GM11168 (cell line): ENCODE data around the gene MFSD2B.
"Not testable (repeated sequence)": the region's sequence is repeated elsewhere in the genome, so short reads cannot be mapped to it uniquely, and the experiment has no call there.

ENCODE experiments used
- in situ Hi-C: fragments of 300-500 bp; cut with MboI; formaldehyde crosslinking; loops from one replicate; pipeline ENCODE4 v1.12.0; 2022; ENCODE audit warnings: low sequenced_read_pairs; ENCODE audit not compliant: unreplicated experiment

The MFSD2B gene

GRCh38 chr2:24009680-24010476 is at the start of gene MFSD2B:
Gene MFSD2B (plus strand): TSS chr2:24010085. CDS start chr2:24010097, 12 bp downstream.
- in situ Hi-C loops, result no loop called here

- in situ Hi-C loops, result no loop called here
Measured at GRCh38 chr2:23967846-23968245, 42.0 kb upstream of the MFSD2B start.

GRCh38 chr2:23976883-23977282 is 33.0 kb upstream of the MFSD2B start:
- in situ Hi-C loops, result no loop called here

GRCh38 chr2:23988371-23988770 is 21.5 kb upstream of the MFSD2B start:
- in situ Hi-C loops, result no loop called here

GRCh38 chr2:23992931-23993330 is 17.0 kb upstream of the MFSD2B start:
- in situ Hi-C loops, result no loop called here

GRCh38 chr2:23993736-23994269 is 16.1 kb upstream of the MFSD2B start:
- in situ Hi-C loops, result no loop called here

- in situ Hi-C loops, result no loop called here
Measured at GRCh38 chr2:23994567-23994966, 15.3 kb upstream of the MFSD2B start.

GRCh38 chr2:24007693-24008092 is 2.2 kb upstream of the MFSD2B start:
- in situ Hi-C loops, result no loop called here

GRCh38 chr2:24008672-24009366 is 1.1 kb upstream of the MFSD2B start:
- in situ Hi-C loops, result no loop called here

- in situ Hi-C loops, result no loop called here
Measured at GRCh38 chr2:24009367-24009679, 562 bp upstream of the MFSD2B start.

GRCh38 chr2:24010477-24011249 is 778 bp downstream of the MFSD2B start:
- in situ Hi-C loops, result no loop called here

GRCh38 chr2:24011250-24012104 is 1.6 kb downstream of the MFSD2B start:
- in situ Hi-C loops, result no loop called here

- in situ Hi-C loops, result no loop called here
Measured at GRCh38 chr2:24012521-24013188, 2.8 kb downstream of the MFSD2B start.

- in situ Hi-C loops, result not testable (repeated sequence)
Measured at GRCh38 chr2:24014902-24015301, 5.0 kb downstream of the MFSD2B start.

- in situ Hi-C loops, result no loop called here
Measured at GRCh38 chr2:24015562-24016375, 5.9 kb downstream of the MFSD2B start.

- in situ Hi-C loops, result no loop called here
Measured at GRCh38 chr2:24016376-24016761, 6.5 kb downstream of the MFSD2B start.

GRCh38 chr2:24016853-24017703 is 7.2 kb downstream of the MFSD2B start:
- in situ Hi-C loops, result no loop called here

- in situ Hi-C loops, result no loop called here
Measured at GRCh38 chr2:24017711-24018110, 7.8 kb downstream of the MFSD2B start.
